HG02870 (cell line): Measurements from ENCODE around the gene CSNK1A1.
"Not testable (repeated sequence)": the region's sequence is repeated elsewhere in the genome, so short reads cannot be mapped to it uniquely, and the experiment has no call there.

ENCODE experiments used
- ATAC-seq: cut with Tn5 transposase; IDR thresholded peaks from one replicate; pipeline ENCODE4 v1.9.1; 2021; ENCODE audit warnings: mild to moderate bottlenecking, moderate library complexity; ENCODE audit not compliant: unreplicated experiment

The CSNK1A1 gene

DNA sequence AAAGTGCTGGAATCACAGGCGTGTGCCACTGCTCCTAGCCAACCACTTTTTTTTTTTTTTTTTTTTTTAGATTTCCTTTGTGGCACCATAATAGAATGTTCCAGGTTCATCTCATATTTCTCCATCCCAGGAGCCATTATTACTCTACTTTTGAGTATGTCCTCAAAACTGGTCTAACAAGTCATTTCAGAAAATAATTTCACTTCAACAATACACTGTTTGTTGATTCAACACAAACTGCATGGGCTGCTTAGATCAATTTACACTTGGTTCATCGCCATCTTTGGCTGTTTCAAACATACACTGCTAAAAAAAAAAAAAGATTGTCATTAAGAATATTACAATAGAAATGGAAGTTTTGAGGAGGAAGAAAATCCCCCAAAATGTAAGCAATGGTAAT, 57.9 kb downstream of the CSNK1A1 start:
- no peak for ATAC-seq

- no peak for ATAC-seq
These were observed 58.5 kb downstream of the CSNK1A1 start for GRCh38 chr5:149492781-149493180.

DNA sequence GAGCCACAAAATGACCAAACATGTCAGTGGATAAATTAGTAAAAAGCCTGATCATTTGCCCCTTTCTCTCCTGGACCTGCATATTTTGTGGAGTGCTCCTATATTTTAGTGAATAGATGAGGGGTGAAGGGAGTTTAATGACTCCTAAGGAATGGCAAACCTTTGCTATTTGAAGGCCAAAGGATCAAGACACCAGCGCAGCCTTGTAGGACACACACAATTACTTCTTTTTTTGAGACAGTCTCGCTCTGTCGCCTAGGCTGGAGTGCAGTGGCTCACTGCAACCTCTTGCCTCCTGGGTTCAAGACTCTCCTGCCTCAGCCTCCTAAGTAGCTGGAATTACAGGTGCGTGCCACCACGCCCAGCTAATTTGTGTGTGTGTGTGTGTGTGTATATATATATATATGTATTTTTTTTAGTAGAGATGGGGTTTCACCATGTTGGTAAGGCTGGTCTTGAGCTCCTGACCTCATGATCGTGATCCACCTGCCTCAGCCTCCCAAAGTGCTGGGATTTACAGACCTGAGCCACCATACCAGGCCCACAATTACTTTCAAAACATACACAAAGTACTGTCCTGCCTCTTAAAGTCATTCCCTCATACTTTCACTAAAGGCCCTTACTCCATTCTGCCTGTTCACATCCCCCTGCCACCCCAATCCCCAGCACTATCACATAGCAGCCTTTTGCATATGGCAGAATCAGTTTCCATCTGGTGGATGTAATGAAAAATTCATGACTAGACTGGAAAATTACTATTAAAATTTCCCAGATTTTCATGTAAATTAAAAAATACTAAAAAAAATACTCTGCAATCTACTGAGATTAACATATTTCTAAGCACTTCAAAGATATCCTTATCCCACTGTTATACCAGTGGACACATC, 60.4 kb downstream of the CSNK1A1 start:
- ATAC-seq = no peak

GRCh38 chr5:149489605-149490037, 61.6 kb downstream of the CSNK1A1 start:
- no peak for ATAC-seq

DNA sequence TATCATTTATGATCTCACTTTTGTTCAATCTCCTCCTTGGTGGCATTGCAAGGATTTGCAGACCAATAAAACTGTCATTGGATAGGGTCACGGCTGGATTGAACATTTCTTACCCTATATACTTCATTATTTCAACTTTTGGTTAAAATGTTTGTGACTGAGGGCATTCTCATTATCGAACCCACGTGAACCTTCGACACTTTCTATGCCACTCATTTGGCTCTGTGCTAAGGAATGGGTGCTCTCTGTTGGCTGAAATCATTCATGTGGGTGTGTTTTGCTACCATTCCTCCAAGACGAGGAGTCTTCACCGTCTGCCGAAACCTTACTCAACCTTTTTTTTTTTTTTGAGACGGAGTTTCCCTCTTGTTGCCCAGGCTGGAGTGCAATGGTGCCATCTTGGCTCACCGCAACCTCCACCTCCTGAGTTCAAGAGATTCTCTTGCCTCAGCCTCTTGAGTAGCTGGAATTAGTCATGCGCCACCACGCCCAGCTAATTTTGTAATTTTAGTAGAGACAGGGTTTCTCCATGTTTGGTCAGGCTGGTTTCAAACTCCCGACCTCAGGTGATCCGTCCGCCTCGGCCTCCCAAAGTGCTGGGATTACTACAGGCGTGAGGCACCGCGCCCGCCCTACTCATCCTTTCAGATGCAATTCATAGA, 62.5 kb downstream of the CSNK1A1 start:
- ATAC-seq = no peak

GRCh38 chr5:149487672-149488071, 63.6 kb downstream of the CSNK1A1 start:
- no peak for ATAC-seq

DNA sequence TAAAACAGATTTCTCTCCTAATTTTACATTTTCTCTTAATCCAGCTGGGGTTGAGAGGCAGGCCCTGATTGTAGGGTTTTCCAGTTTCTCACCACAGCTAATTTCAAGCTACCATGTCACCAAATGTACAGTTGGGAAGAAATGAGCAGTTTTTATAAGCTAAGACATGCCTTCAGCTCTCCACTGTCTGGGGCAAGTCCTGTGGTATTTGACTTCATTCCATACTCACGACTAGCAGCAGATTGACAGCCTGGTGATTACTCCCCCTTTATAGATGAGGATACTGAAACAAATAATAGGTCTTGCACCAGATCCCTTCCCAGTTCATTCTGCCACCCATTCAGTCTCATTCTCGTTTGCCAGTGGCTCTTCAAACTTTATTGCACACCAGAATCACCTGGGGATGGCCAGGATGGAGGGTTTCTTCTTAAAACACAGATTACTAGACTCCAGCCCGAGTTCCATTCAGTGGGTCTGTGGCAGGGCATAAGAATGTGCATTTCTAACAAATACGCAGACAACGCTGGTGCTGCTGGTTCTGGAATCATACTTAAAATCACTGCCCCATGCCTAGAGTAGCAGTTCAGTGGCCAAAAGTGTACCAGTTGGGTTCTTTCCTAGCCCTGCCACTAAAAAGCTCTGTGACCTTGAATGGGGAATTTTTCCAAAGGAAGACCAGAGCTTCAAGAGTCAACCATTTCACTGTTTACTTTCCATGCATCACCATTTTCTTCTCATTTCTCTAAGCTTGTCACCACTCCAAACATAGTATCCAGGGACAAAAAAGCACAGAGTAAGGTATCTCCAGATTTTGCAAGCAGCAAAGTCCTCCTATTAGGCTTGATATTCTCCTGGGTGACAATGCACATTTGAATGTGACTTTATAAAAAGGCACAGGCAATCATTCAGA, 64.3 kb downstream of the CSNK1A1 start:
- ATAC-seq = no peak

GRCh38 chr5:149485655-149486615, 65.3 kb downstream of the CSNK1A1 start:
- no peak for ATAC-seq

DNA sequence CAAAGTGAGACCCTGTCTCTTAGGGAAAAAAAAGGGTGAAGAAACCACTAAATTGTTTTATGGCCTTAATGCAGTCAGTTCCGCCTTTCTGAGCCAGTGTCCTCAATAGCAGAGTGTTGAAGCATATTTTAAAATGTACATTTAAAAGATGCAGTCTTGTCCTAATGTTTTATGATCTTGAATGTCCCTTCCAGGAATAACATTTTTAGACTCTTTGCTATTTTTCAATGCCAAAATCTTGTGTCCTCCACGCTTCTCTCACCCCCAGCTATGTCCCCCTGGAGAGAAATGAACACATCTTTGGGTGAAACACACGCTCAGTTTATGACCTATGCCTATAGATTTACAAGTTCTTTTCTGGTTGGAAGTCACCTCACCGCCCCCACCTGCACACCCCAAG, 69.8 kb downstream of the CSNK1A1 start:
- no peak for ATAC-seq

DNA sequence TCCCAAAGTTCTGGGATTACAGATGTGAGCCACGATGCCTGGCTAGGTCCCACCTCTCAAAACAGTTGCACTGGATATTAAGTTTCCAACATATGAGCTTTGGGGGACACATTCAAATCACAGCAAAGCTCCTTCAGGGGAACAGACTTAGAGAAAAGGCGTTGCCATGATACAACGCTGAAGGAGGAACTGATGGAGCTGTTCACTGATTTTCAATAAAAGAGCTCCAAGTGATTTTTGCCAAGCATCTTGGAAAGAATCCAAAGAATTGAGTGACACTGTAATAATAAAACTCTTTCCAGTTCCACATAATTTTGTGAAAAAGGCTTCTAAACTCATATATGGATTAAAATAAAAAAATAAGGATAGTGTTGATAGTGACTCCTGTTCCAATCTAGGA, 72.5 kb downstream of the CSNK1A1 start:
- no peak for ATAC-seq

- ATAC-seq = no peak
These were observed 75.5 kb downstream of the CSNK1A1 start for GRCh38 chr5:149475777-149476176.

DNA sequence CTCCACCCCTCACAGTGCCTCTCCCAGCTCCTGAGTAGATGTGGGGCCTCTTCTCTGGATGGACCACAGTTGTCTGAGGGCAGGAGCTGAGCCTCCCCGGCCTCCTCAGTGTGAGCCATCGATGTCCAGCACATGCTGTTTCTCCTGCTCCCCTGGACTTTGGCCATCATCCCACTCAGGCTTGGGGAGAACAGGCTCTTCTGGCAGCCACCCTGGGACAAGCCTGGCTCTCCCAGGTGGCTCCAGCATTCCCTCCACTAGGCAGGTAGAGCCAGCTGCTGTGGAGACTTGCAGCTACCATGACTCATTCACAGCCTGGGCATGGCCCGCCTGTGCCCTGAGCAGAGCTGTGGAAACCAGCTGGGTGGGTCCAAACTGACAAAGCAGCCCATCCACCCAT, 77.0 kb downstream of the CSNK1A1 start:
- no peak for ATAC-seq

DNA sequence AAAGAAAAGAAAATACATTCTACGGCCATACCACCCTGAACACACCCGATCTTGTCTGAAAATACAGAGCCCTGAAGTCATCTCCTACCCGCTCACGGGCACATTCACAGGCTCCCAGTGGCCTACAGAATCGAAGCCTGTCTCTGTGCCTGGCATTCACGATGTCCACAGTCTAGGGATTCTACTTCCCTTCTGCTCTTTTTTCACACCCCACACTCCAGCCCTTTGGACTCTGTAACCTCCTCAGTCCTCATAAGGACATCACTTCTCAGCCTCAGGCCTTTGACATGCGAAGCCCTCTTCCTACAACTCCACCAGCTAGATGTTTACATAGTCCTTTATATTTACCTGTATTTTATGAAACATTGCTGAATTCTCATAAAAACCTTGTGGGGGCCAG, 77.8 kb downstream of the CSNK1A1 start:
- ATAC-seq = no peak

DNA sequence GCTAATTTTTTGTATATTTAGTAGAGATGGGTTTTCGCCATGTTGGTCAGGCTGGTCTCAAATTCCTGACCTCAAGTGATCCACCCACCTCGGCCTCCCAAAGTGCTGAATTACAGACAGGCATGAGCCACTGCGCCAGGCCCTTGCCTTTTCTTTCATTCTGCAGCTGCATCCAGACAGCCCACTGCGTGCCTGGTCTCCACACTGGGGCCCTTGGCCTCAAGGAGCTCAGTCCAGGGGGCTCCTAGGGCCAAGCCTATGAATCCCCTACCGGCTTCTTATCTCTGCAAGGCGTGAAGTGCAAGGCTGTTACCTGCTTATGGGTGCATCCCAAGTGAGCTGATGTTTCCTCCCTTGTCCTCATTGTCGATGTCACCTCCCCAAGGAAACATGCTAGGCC, 78.8 kb downstream of the CSNK1A1 start:
- ATAC-seq = no peak

DNA sequence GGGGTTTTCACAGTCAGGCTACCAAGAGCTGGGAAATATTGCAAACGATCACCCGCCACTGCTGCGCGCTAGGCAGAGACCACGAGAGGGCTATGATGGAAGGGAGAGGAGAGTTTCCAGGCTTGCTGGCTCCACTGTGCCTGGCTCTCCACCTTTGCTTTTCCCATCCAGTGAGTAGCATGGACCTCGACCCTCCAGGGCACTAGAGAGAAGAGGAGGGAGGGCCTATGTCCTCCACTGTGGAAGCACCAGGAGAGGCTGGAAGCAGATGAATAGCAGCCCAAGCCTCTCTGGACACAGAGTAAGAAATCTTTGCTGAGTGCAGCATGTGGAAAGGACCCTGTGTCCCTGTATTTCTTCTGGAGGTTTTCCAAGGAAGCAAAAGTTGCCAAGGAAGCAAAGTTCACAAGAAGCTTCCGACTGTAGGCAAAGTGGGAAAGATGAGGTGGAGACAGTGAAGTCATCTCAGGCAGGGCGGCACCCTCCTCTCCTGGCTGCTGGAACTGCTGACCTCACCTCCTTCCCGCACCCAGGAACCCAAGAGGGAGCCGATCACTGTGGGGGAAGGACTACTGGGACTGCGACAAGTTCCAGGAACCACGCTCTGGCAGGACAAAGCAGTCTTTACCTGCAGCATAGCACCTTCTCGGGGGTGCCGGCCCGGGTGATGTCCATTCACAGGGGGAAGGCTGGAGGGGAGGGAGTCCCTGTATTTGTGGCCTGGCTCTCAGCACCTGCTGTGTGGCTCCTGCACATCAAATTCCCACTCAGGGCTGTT, 79.6 kb downstream of the CSNK1A1 start:
- ATAC-seq = no peak

GRCh38 chr5:149470942-149471341, 80.3 kb downstream of the CSNK1A1 start:
- no peak for ATAC-seq

DNA sequence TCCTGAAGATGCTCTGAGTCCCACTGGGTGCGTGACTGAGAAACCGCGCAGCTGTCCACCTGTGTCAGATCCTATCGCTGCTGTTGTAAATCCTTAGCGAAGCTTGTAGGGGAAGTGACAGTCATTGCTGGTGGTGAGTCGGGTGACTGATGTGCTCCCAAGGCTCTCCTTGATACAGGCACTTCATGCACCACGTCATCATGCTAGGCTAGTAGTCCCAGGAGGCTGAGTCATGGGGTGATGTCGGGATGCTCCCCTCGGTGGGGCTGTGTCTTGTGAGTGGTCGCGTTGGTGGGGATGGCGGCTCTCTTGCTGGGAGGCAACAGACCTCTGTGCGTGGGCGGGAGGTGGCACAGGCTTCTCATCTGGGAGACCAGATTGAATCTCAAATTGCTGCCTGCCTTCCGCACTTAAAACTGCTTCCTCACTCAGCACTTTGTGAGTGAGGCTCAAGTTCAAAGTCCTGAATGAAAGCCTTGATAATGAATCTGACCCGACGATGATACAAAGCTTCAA, 84.7 kb downstream of the CSNK1A1 start:
- no peak for ATAC-seq

- ATAC-seq = no peak
These were observed 86.3 kb downstream of the CSNK1A1 start for GRCh38 chr5:149464796-149465489.

GRCh38 chr5:149461907-149462306, 89.3 kb downstream of the CSNK1A1 start:
- not testable (repeated sequence) for ATAC-seq
